Measurements from ENCODE around the gene AK4.

AK4 gene

GRCh38 chr1:65225179-65225578, 77.2 kb downstream of the AK4 start:
- TF ChIP-seq POLR2AphosphoS5 (IDR thresholded peaks at IDR 0.05; ENCODE audit: low read depth, low read length) (no peak), FOXP2 (optimal IDR thresholded peaks at IDR 0.05; ENCODE audit: borderline replicate concordance, extremely low read depth, extremely low read length, insufficient read depth) (no peak), REST (IDR thresholded peaks at IDR 0.05; ENCODE audit: insufficient read depth in 1 of 2, low read depth in 2 of 2, low read length in 2 of 2) (no peak), TAF1 (IDR thresholded peaks at IDR 0.05; ENCODE audit: borderline replicate concordance, insufficient read depth, low read length) (no peak), SIN3A (IDR thresholded peaks at IDR 0.05; ENCODE audit: borderline replicate concordance, insufficient read depth, low read length) (no peak)

GRCh38 chr1:65229201-65229600, 81.2 kb downstream of the AK4 start:
- TF ChIP-seq SIN3A (IDR thresholded peaks at IDR 0.05; ENCODE audit: borderline replicate concordance, insufficient read depth, low read length) (no peak), POLR2AphosphoS5 (IDR thresholded peaks at IDR 0.05; ENCODE audit: low read depth, low read length) (no peak), FOXP2 (optimal IDR thresholded peaks at IDR 0.05; ENCODE audit: borderline replicate concordance, extremely low read depth, extremely low read length, insufficient read depth) (no peak), TAF1 (IDR thresholded peaks at IDR 0.05; ENCODE audit: borderline replicate concordance, insufficient read depth, low read length) (no peak), REST (IDR thresholded peaks at IDR 0.05; ENCODE audit: insufficient read depth in 1 of 2, low read depth in 2 of 2, low read length in 2 of 2) (no peak)

- TF ChIP-seq TAF1 (IDR thresholded peaks at IDR 0.05; ENCODE audit: borderline replicate concordance, insufficient read depth, low read length) (no peak), FOXP2 (optimal IDR thresholded peaks at IDR 0.05; ENCODE audit: borderline replicate concordance, extremely low read depth, extremely low read length, insufficient read depth) (no peak), REST (IDR thresholded peaks at IDR 0.05; ENCODE audit: insufficient read depth in 1 of 2, low read depth in 2 of 2, low read length in 2 of 2) (no peak), SIN3A (IDR thresholded peaks at IDR 0.05; ENCODE audit: borderline replicate concordance, insufficient read depth, low read length) (no peak), POLR2AphosphoS5 (IDR thresholded peaks at IDR 0.05; ENCODE audit: low read depth, low read length) (no peak)
Observed at GRCh38 chr1:65229754-65230339, 81.8 kb downstream of the AK4 start.

- TF ChIP-seq FOXP2 (optimal IDR thresholded peaks at IDR 0.05; ENCODE audit: borderline replicate concordance, extremely low read depth, extremely low read length, insufficient read depth) (no peak), REST (IDR thresholded peaks at IDR 0.05; ENCODE audit: insufficient read depth in 1 of 2, low read depth in 2 of 2, low read length in 2 of 2) (no peak), POLR2AphosphoS5 (IDR thresholded peaks at IDR 0.05; ENCODE audit: low read depth, low read length) (no peak), TAF1 (IDR thresholded peaks at IDR 0.05; ENCODE audit: borderline replicate concordance, insufficient read depth, low read length) (no peak), SIN3A (IDR thresholded peaks at IDR 0.05; ENCODE audit: borderline replicate concordance, insufficient read depth, low read length) (no peak)
Observed at GRCh38 chr1:65230731-65231481, 82.9 kb downstream of the AK4 start.

Measured in PFSK-1 (cell line).